M059J (cell line): ENCODE data around the gene ACTN4. TPM values are rescaled to one million over a fixed set of nuclear protein-coding genes. Genes with fewer than 3 reads are reported as not detected.

Experiments used
- DNase-seq: peaks from one replicate; pipeline ENCODE4 v3.0.0-alpha.2; 2012; ENCODE audit warnings: low read depth
- total RNA-seq: library from RNA; depleted of rRNA; stranded (reverse); fragments of >200 nt; shearing (Covaris generic); gene quantifications from 2 replicates; pipeline ENCODE4 v1.2.3, GENCODE V29; 2014

The ACTN4 gene
- total RNA-seq, 1 experiment from 2014 or later = 536 TPM

GRCh38 chr19:38676878-38677646 lies 29.6 kb downstream of the ACTN4 start:
- DNase-seq = no peak

- no peak for DNase-seq
Observed at GRCh38 chr19:38678217-38678890, 30.9 kb downstream of the ACTN4 start.

GRCh38 chr19:38678891-38679494 lies 31.5 kb downstream of the ACTN4 start:
- DNase-seq = no peak

GRCh38 chr19:38679839-38680238 lies 32.4 kb downstream of the ACTN4 start:
- peak; percentile 73 for DNase-seq

GRCh38 chr19:38682195-38682867 lies 34.9 kb downstream of the ACTN4 start:
- no peak for DNase-seq

- DNase-seq = peak; percentile 73
Observed at GRCh38 chr19:38682872-38683392, 35.5 kb downstream of the ACTN4 start.

- peak; percentile 100 for DNase-seq
Observed at GRCh38 chr19:38683393-38684077, 36.1 kb downstream of the ACTN4 start.

GRCh38 chr19:38684078-38684861 lies 36.8 kb downstream of the ACTN4 start:
- peak; percentile 98 for DNase-seq

- DNase-seq = no peak
Observed at GRCh38 chr19:38684862-38685665, 37.6 kb downstream of the ACTN4 start.

GRCh38 chr19:38685666-38686529 lies 38.4 kb downstream of the ACTN4 start:
- DNase-seq = peak; percentile 81

GRCh38 chr19:38686530-38686888 lies 39.1 kb downstream of the ACTN4 start:
- no peak for DNase-seq

- no peak for DNase-seq
Observed at GRCh38 chr19:38687837-38688378, 40.5 kb downstream of the ACTN4 start.

GRCh38 chr19:38690146-38690545 lies 42.7 kb downstream of the ACTN4 start:
- no peak for DNase-seq

- DNase-seq = peak; percentile 55
Observed at GRCh38 chr19:38690832-38691231, 43.4 kb downstream of the ACTN4 start.

GRCh38 chr19:38691938-38692457 lies 44.5 kb downstream of the ACTN4 start:
- peak; percentile 95 for DNase-seq

- no peak for DNase-seq
Observed at GRCh38 chr19:38692458-38693379, 45.3 kb downstream of the ACTN4 start.
